GM10847 (cell line): ENCODE measurements around the gene PTCH1.

ENCODE experiments used
- POLR2A ChIP-seq: IDR thresholded peaks from 2 replicates; pipeline ENCODE4 v1.6.1; 2011; ENCODE audit not compliant: insufficient read length; ENCODE audit errors: extremely low read depth

Gene PTCH1

GRCh38 chr9:95495529-95495928, 21.2 kb downstream of the PTCH1 start:
- TF ChIP-seq POLR2A = no peak

GRCh38 chr9:95494416-95495371, 22.1 kb downstream of the PTCH1 start:
- no peak for TF ChIP-seq POLR2A

GRCh38 chr9:95494022-95494415, 22.8 kb downstream of the PTCH1 start:
- TF ChIP-seq POLR2A = no peak

- no peak for TF ChIP-seq POLR2A
Observed at GRCh38 chr9:95493402-95493801, 23.4 kb downstream of the PTCH1 start.

GRCh38 chr9:95491543-95492320, 25.0 kb downstream of the PTCH1 start:
- no peak for TF ChIP-seq POLR2A

GRCh38 chr9:95488954-95489353, 27.8 kb downstream of the PTCH1 start:
- no peak for TF ChIP-seq POLR2A

GRCh38 chr9:95486318-95486717, 30.5 kb downstream of the PTCH1 start:
- no peak for TF ChIP-seq POLR2A

GRCh38 chr9:95484225-95484624, 32.5 kb downstream of the PTCH1 start:
- no peak for TF ChIP-seq POLR2A

- no peak for TF ChIP-seq POLR2A
Observed at GRCh38 chr9:95483431-95483830, 33.3 kb downstream of the PTCH1 start.

GRCh38 chr9:95482621-95483020, 34.1 kb downstream of the PTCH1 start:
- TF ChIP-seq POLR2A = no peak

GRCh38 chr9:95481000-95481399, 35.8 kb downstream of the PTCH1 start:
- no peak for TF ChIP-seq POLR2A

- no peak for TF ChIP-seq POLR2A
Observed at GRCh38 chr9:95480346-95480745, 36.4 kb downstream of the PTCH1 start.

- no peak for TF ChIP-seq POLR2A
Observed at GRCh38 chr9:95479330-95479729, 37.4 kb downstream of the PTCH1 start.

GRCh38 chr9:95478335-95478734, 38.4 kb downstream of the PTCH1 start:
- TF ChIP-seq POLR2A = no peak

- no peak for TF ChIP-seq POLR2A
Observed at GRCh38 chr9:95477885-95478284, 38.9 kb downstream of the PTCH1 start.

GRCh38 chr9:95477441-95477840, 39.3 kb downstream of the PTCH1 start:
- TF ChIP-seq POLR2A = no peak

GRCh38 chr9:95468791-95469190, 48.0 kb downstream of the PTCH1 start:
- TF ChIP-seq POLR2A = no peak

GRCh38 chr9:95465115-95465514, 51.7 kb downstream of the PTCH1 start:
- TF ChIP-seq POLR2A = no peak
